Calu3 (cell line): Measurements from ENCODE around the gene UGT1A1. TPM values are rescaled to one million over a fixed set of nuclear protein-coding genes. Genes with fewer than 3 reads are reported as not detected.

ENCODE experiments used
- BruUV-seq: library from RNA; stranded (reverse); fragments of 400-500 nt; replicated peaks from 2 replicates; lab custom pipeline; 2021; lab: Mats Ljungman, UMichigan
- CTCF ChIA-PET: fragments of 300-600 bp; sonication (Branson Sonifier 250); formaldehyde crosslinking; loops from one replicate; lab custom pipeline; 2022; ENCODE audit warnings: antibody characterized with exemption; lab: Charles Lee
- DNase-seq: peaks from one replicate; pipeline ENCODE4 v3.0.0; 2022
- H3K27ac Mint-ChIP-seq: one replicate; pipeline ENCODE4 v1.8.0; 2022; ENCODE audit warnings: mixed read lengths; ENCODE audit not compliant: unreplicated experiment
- H3K27me3 Mint-ChIP-seq: one replicate; pipeline ENCODE4 v1.8.0; 2022; ENCODE audit warnings: mixed read lengths; ENCODE audit not compliant: unreplicated experiment
- H3K36me3 Mint-ChIP-seq: one replicate; pipeline ENCODE4 v1.8.0; 2022; ENCODE audit warnings: mild to moderate bottlenecking, moderate library complexity, mixed read lengths; ENCODE audit not compliant: insufficient read depth, unreplicated experiment
- H3K4me1 Mint-ChIP-seq: one replicate; pipeline ENCODE4 v1.8.0; 2022; ENCODE audit warnings: mild to moderate bottlenecking, low read depth, mixed read lengths; ENCODE audit not compliant: unreplicated experiment
- H3K4me3 Mint-ChIP-seq: one replicate; pipeline ENCODE4 v1.8.0; 2022; ENCODE audit warnings: mild to moderate bottlenecking, low read depth, moderate library complexity, mixed read lengths; ENCODE audit not compliant: unreplicated experiment
- H3K9me3 Mint-ChIP-seq: one replicate; pipeline ENCODE4 v1.8.0; 2022; ENCODE audit warnings: low read depth, mixed read lengths; ENCODE audit not compliant: unreplicated experiment
- CTCF ChIP-seq: fragments of 200-600 bp; IDR thresholded peaks from one replicate; pipeline ENCODE4 v1.8.0; 2022; ENCODE audit warnings: antibody characterized with exemption; ENCODE audit not compliant: unreplicated experiment
- intact Hi-C: fragments of 100-400 bp; cut with micrococcal nuclease; formaldehyde crosslinking; loops from one replicate; pipeline ENCODE4 v1.10.0; 2022; ENCODE audit not compliant: unreplicated experiment
- total RNA-seq: library from RNA; stranded (reverse); gene quantifications from 2 replicates; pipeline ENCODE4 v1.2.3, GENCODE V29; 2022

Gene UGT1A1
- total RNA-seq, 1 experiment from 2014 or later, result 26.7 TPM

DNA sequence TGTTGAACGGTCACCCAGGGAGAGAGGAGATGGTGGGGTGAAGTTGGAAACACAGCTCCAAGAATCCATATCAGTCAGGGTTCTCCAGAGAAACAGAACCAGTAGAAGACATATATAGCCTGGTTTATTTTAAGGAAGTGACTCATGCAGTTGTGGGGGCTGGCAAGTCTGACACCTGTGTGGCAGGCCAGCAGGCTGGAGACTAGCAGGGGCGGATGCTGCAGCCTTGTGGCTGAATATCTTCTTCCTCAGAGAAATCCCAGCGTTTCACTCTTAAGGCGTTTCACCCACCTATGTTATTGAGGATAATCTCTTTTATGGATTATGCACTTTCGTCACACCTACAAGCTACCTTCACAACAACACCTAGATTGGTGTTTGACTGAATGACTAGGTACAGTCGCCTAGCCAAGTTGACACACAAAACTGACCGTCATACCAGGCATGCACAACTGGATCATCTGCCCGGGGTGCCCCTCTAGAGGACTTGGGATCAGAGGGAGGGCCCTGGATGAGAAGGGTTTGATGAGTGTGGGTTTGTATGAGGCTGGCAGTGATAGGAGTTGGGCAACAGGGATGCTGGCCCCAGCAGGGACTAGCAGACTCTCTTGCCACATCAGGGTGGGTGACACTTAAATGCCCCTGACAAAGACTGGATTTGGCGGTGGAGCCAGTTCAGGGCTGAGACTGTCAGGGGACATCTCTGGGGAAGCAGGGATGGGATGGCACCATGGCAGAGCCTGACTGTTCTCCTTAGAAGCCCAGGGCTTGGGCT is 41.5 kb downstream of the UGT1A1 start:
- BruUV-seq, result no TSS peak
- DNase-seq, result peak; percentile 45
- no peaks in the 10 kb centered on the region for H3K36me3 Mint-ChIP-seq
- H3K9me3 Mint-ChIP-seq, result no peaks in the 10 kb centered on the region
- CTCF ChIA-PET, result no interaction called here
- no peaks in the 10 kb centered on the region for H3K27me3 Mint-ChIP-seq
- intact Hi-C loops, result no loop called here
- TF ChIP-seq CTCF, result no peak
- H3K4me3 Mint-ChIP-seq, result no peak overlapping the region
- no peak overlapping the region for H3K27ac Mint-ChIP-seq
- peaks cover 14% of the 10 kb centered on the region for H3K4me1 Mint-ChIP-seq

GRCh38 chr2:233802132-233802815 is 42.2 kb downstream of the UGT1A1 start:
- no TSS peak for BruUV-seq
- no peaks in the 10 kb centered on the region for H3K27me3 Mint-ChIP-seq
- no peak overlapping the region for H3K27ac Mint-ChIP-seq
- CTCF ChIA-PET, result no interaction called here
- peaks cover 14% of the 10 kb centered on the region for H3K4me1 Mint-ChIP-seq
- H3K9me3 Mint-ChIP-seq, result no peaks in the 10 kb centered on the region
- TF ChIP-seq CTCF, result no peak
- DNase-seq, result no peak
- H3K36me3 Mint-ChIP-seq, result no peaks in the 10 kb centered on the region
- no peak overlapping the region for H3K4me3 Mint-ChIP-seq
- intact Hi-C loops, result no loop called here

- BruUV-seq, result no TSS peak
- peaks cover 14% of the 10 kb centered on the region for H3K4me1 Mint-ChIP-seq
- no peak overlapping the region for H3K4me3 Mint-ChIP-seq
- no peaks in the 10 kb centered on the region for H3K27me3 Mint-ChIP-seq
- H3K36me3 Mint-ChIP-seq, result no peaks in the 10 kb centered on the region
- no peak for DNase-seq
- no peaks in the 10 kb centered on the region for H3K9me3 Mint-ChIP-seq
- no peak for TF ChIP-seq CTCF
- no peak overlapping the region for H3K27ac Mint-ChIP-seq
- CTCF ChIA-PET, result no interaction called here
- intact Hi-C loops, result no loop called here
Observed at GRCh38 chr2:233803292-233803911, 43.3 kb downstream of the UGT1A1 start.

GRCh38 chr2:233803994-233804393 is 43.9 kb downstream of the UGT1A1 start:
- BruUV-seq, result no TSS peak
- Mint-ChIP-seq H3K9me3 (no peaks in the 10 kb centered on the region), H3K27me3 (peaks cover 2% of the 10 kb centered on the region), H3K4me1 (peaks cover 14% of the 10 kb centered on the region), H3K27ac (no peak overlapping the region), H3K36me3 (no peaks in the 10 kb centered on the region), H3K4me3 (no peak overlapping the region)
- DNase-seq, result no peak
- CTCF ChIA-PET, result no interaction called here
- intact Hi-C loops, result no loop called here
- TF ChIP-seq CTCF, result no peak
